Endothelial cell of umbilical vein (primary cell): Measurements from ENCODE around the gene LRRK2.

ENCODE experiments used
- CTCF ChIP-seq, 2 donors: IDR thresholded peaks; 1 replicate in 1 of 2; 2 replicates in 1 of 2; pipeline ENCODE4 v1.5.1; 2011; ENCODE audit warnings: low read length in 2 of 2, mild to moderate bottlenecking in 2 of 2, moderate library complexity in 2 of 2, control low read depth in 1 of 2, inconsistent platforms in 1 of 2, low read depth in 1 of 2; ENCODE audit not compliant: insufficient read depth in 1 of 2; ENCODE audit errors: extremely low read depth in 1 of 2
- GATA2 ChIP-seq: IDR thresholded peaks from 2 replicates; pipeline ENCODE4 v1.7.0; 2011; ENCODE audit warnings: low read depth, mild to moderate bottlenecking, moderate library complexity, mixed read lengths, low read length; ENCODE audit not compliant: insufficient read length, insufficient read depth
- MYC ChIP-seq: IDR thresholded peaks from one replicate; pipeline ENCODE4 v1.6.1; 2011; ENCODE audit warnings: mild to moderate bottlenecking, low read depth, low read length
- POLR2A ChIP-seq: IDR thresholded peaks from 2 replicates; pipeline ENCODE4 v1.6.1; 2012; ENCODE audit warnings: low read depth, mild to moderate bottlenecking, control low read depth, low read length

- TF ChIP-seq POLR2A (no peak), CTCF (IDR thresholded peaks at IDR 0.05; ENCODE audit: extremely low read depth in 1 of 2, insufficient read depth in 1 of 2, low read depth in 1 of 2, low read length in 2 of 2) (no peak), GATA2 (peak; percentile 24), MYC (no peak)
Measured at GRCh38 chr12:40225984-40226602, 1.3 kb downstream of the LRRK2 start.
